ENCODE data around the gene SLC2A8.

- TF ChIP-seq POLR2AphosphoS5 (IDR thresholded peaks at IDR 0.05; ENCODE audit: insufficient read depth in 1 of 2, low read depth in 1 of 2) (no peak), POLR2A (IDR thresholded peaks at IDR 0.05) (no peak), CTCF (IDR thresholded peaks at IDR 0.05) (no peak)
These were observed 26.0 kb upstream of the SLC2A8 start for GRCh38 chr9:127370672-127371648.

Data from vagina (tissue), 2 donors.